ENCODE measurements around the gene SLC26A8.

The SLC26A8 gene

DNA sequence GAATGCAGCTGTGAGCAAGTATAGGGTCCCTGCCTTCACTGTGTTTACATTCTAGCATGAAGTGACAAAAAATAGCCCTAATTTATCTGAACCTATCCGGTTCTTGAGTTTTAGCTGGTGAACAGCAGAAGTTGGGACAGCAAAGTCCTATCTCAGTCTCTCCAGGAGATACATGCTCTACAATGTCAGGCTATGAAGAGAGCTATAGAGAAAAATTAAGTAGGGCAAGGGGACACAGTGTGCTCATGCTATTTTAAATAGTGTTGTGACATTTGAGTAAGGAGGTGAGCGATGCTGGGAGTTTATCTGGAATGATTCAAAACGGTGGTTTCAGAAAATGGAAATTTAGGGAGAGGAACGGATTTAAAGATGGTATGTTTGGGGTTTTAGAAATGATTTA is 124.0 kb downstream of the SLC26A8 start:
- Histone ChIP-seq H3K4me2 (ENCODE audit: low read length) (no peak overlapping the region), H3K36me3 (ENCODE audit: control insufficient read depth, insufficient read depth, low read length) (no peaks in the 10 kb centered on the region), H3K4me1 (no peaks in the 10 kb centered on the region), H3K79me2 (peaks cover 24% of the 10 kb centered on the region), H2AFZ (no peak overlapping the region), H3K9ac (no peak overlapping the region), H3K27ac (no peak overlapping the region), H3K4me3 (ENCODE audit: low read depth, low read length) (no peak overlapping the region), H3K27me3 (ENCODE audit: control insufficient read depth, insufficient read depth, low read length) (no peaks in the 10 kb centered on the region), H3K9me3 (ENCODE audit: control insufficient read depth, low read length) (no peaks in the 10 kb centered on the region)
- TF ChIP-seq CTCF (IDR thresholded peaks at IDR 0.05) = no peak

- Histone ChIP-seq H3K4me2 (ENCODE audit: low read length) (no peak overlapping the region), H3K9me3 (ENCODE audit: control insufficient read depth, low read length) (no peaks in the 10 kb centered on the region), H3K27me3 (ENCODE audit: control insufficient read depth, insufficient read depth, low read length) (no peaks in the 10 kb centered on the region), H2AFZ (no peak overlapping the region), H3K36me3 (ENCODE audit: control insufficient read depth, insufficient read depth, low read length) (no peaks in the 10 kb centered on the region), H3K9ac (no peak overlapping the region), H3K27ac (no peak overlapping the region), H3K4me1 (peaks cover 5% of the 10 kb centered on the region), H3K4me3 (ENCODE audit: low read depth, low read length) (no peak overlapping the region), H3K79me2 (peaks cover 21% of the 10 kb centered on the region)
- TF ChIP-seq CTCF (IDR thresholded peaks at IDR 0.05) = no peak
These were observed 126.4 kb downstream of the SLC26A8 start for GRCh38 chr6:35898003-35898402.

GRCh38 chr6:35897486-35897885 is 127.0 kb downstream of the SLC26A8 start:
- H3K9me3 ChIP-seq (ENCODE audit: control insufficient read depth, low read length) = no peaks in the 10 kb centered on the region
- no peak overlapping the region for H3K4me2 ChIP-seq (ENCODE audit: low read length)
- no peaks in the 10 kb centered on the region for H3K27me3 ChIP-seq (ENCODE audit: control insufficient read depth, insufficient read depth, low read length)
- H3K79me2 ChIP-seq = peaks cover 17% of the 10 kb centered on the region
- H3K27ac ChIP-seq = no peak overlapping the region
- peaks cover 5% of the 10 kb centered on the region for H3K4me1 ChIP-seq
- H3K9ac ChIP-seq = no peak overlapping the region
- no peak overlapping the region for H2AFZ ChIP-seq
- no peak overlapping the region for H3K4me3 ChIP-seq (ENCODE audit: low read depth, low read length)
- no peak for TF ChIP-seq CTCF (IDR thresholded peaks at IDR 0.05)
- no peaks in the 10 kb centered on the region for H3K36me3 ChIP-seq (ENCODE audit: control insufficient read depth, insufficient read depth, low read length)

DNA sequence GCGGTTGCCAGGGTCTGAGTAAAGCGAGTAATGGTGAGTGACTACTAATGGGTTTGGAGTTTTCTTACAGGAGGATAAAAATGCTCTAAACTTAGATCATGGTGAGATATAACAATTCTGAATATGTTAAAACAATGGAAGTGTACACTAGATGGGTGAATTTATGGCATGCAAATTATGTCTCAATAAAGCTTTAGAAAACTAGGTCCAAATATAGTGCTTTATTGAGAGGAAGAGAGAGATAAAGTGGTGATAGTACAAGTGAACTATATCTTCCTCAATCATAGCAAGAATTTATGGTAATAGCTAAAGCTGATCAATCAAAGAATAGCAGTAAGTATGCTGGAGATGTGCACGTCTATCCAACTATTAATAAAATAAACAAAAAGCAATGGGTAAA is 127.4 kb downstream of the SLC26A8 start:
- Histone ChIP-seq H3K9me3 (ENCODE audit: control insufficient read depth, low read length) (no peaks in the 10 kb centered on the region), H3K27me3 (ENCODE audit: control insufficient read depth, insufficient read depth, low read length) (no peaks in the 10 kb centered on the region), H3K4me3 (ENCODE audit: low read depth, low read length) (no peak overlapping the region), H3K36me3 (ENCODE audit: control insufficient read depth, insufficient read depth, low read length) (no peaks in the 10 kb centered on the region), H3K4me2 (ENCODE audit: low read length) (no peak overlapping the region), H3K4me1 (peaks cover 5% of the 10 kb centered on the region), H3K79me2 (peaks cover 17% of the 10 kb centered on the region), H2AFZ (no peak overlapping the region), H3K9ac (no peak overlapping the region), H3K27ac (no peak overlapping the region)
- TF ChIP-seq CTCF (IDR thresholded peaks at IDR 0.05) = no peak

DNA sequence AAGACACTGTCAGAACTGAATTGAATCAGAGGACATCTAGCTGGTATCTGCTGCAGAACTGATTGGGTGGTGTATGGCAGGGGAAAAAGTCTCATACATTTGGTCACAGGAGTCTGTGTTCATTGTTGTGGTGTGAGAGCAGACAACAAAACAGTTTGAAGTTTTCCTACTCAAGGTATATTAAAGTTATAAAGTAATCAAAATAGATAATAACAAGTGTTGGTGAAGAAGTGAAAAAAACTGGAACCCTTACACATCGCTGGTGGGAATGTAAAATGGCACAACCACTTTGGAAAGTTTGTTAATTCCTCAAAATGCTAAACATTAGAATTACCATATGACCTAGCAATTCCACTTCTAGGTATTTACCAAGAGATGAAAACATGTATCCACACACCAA is 128.2 kb downstream of the SLC26A8 start:
- H3K9ac ChIP-seq = no peak overlapping the region
- TF ChIP-seq CTCF (IDR thresholded peaks at IDR 0.05) = no peak
- no peak overlapping the region for H3K4me2 ChIP-seq (ENCODE audit: low read length)
- no peak overlapping the region for H3K4me3 ChIP-seq (ENCODE audit: low read depth, low read length)
- H3K27ac ChIP-seq = no peak overlapping the region
- peaks cover 17% of the 10 kb centered on the region for H3K79me2 ChIP-seq
- H3K36me3 ChIP-seq (ENCODE audit: control insufficient read depth, insufficient read depth, low read length) = no peaks in the 10 kb centered on the region
- H2AFZ ChIP-seq = no peak overlapping the region
- H3K4me1 ChIP-seq = peaks cover 5% of the 10 kb centered on the region
- H3K27me3 ChIP-seq (ENCODE audit: control insufficient read depth, insufficient read depth, low read length) = no peaks in the 10 kb centered on the region
- no peaks in the 10 kb centered on the region for H3K9me3 ChIP-seq (ENCODE audit: control insufficient read depth, low read length)
